Stimulated activated CD4-positive, alpha-beta T cell treated with anti-CD3 and anti-CD28 coated beads, Interleukin-2, amount 100 ng/mL, for 48 hours (primary cell): ENCODE measurements around the gene DNAJC27.

Source experiments
- DNase-seq, 2 donors: peaks; one replicate each; pipeline ENCODE4 v3.0.0-alpha.2; 2020

Gene DNAJC27

DNA sequence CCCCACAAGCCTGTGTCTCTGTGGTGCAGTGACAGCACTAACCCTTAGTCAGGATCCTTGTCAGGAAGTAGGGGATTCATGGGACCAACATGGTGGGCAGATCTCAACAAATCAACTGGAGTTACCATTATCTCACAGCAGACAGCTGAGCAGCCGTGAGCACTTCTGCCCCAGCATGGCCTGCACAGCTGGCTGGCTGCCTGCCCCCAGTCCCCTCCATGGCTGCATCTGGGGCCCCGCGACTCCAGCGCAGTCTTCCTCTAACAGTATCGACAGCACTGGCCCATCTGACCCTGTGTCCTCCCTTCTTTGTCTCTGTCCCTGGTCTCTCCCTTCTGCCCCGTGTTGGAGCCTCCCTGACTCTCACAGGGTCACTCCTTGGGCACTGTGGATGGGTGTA lies 47.0 kb downstream of the DNAJC27 start:
- DNase-seq, result no peak

DNA sequence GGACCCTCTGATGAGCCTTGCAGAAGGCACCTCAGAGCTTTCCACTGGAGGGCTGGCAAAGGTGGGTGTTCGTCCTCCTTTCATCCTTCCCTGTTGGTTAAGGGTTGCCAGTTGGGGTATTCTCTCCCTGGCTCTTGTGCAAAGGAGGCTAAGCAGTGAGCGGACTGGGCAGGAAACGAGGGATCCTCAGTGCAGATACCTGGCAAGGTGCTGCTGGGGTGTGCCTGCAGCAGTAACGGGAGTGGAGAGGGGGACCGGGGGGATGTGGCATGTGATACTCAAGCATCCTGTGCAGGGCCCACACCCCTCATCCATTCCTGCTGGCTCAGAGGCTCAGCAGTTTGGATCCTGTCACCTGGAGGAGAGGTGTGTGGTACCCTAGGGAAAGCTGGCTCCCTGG lies 47.5 kb downstream of the DNAJC27 start:
- DNase-seq, result no peak

- DNase-seq, result no peak
Measured at GRCh38 chr2:24923106-24923505, 48.6 kb downstream of the DNAJC27 start.

GRCh38 chr2:24922556-24922955 lies 49.2 kb downstream of the DNAJC27 start:
- DNase-seq, result no peak

DNA sequence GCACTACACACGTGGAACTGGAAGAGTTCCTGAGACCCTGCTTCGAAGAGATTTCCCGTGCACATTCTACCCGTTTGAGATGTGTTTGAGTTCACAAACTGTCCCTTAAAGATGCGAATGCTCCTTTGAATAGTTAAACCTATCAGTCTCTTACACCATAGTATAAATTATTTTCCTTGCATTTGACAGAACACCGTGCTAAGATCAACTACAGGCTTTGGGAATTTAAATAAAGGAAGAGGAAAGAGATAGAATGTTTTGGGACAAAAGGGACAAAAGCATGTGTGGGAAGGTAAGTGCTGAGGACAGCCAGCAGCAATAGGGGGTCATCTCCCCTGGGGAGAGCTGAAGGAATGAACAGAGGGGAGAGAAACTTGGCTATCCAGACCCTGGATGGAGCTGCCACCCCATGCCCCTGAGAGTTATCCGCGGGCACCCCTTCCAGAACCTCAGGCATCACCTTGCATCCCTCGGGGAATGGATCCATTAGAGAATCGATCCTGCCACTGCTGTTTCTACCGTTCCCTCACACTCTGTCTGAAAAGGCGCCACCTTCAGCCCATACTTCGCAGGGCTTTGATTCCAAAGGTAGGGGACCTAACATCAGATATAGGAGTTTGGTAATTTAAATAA lies 50.8 kb downstream of the DNAJC27 start:
- no peak for DNase-seq

- peak; percentile 42 to 56 for DNase-seq
Measured at GRCh38 chr2:24920098-24920808, 51.5 kb downstream of the DNAJC27 start, which contains the start of gene ADCY3. Gene ADCY3, minus strand, starts transcription at chr2:24920237. Its CDS starts 1,250 bp downstream, at chr2:24918987.

GRCh38 chr2:24919506-24920097 lies 52.2 kb downstream of the DNAJC27 start:
- DNase-seq, result peak; percentile 23 to 25

GRCh38 chr2:24919037-24919505 lies 52.7 kb downstream of the DNAJC27 start:
- DNase-seq, result peak; percentile 35 to 46

GRCh38 chr2:24918326-24919036 lies 53.3 kb downstream of the DNAJC27 start:
- no peak for DNase-seq

DNA sequence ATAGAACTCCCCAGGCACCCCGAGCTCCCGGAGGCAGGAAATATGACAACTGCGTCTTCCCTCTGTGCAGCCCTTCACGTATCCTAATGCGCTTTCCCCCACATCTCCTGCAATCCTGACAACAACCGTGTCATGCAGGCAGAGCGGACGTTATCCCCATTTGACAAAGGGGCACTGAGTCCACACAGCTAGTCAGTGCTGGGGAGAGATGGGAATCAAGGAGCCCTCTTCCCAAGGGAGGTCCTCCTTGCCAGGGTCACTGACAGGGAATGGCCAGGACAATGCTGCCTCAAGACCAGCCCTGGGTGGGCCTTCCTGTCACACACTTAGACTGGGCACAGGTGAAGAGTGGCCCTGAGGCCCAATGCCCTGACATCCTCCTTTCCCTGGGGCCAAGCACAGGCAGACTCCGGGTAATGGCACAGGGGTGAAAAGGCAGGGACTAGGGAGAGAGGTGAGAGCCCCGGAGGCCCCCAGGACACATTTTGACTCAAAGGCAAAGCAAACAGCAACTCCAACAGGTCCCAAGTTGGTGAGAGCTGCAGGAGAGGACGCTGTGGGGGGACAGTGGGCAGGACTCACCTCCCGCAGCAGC lies 53.9 kb downstream of the DNAJC27 start:
- no peak for DNase-seq

- DNase-seq, result no peak
Measured at GRCh38 chr2:24917086-24917485, 54.7 kb downstream of the DNAJC27 start.

DNA sequence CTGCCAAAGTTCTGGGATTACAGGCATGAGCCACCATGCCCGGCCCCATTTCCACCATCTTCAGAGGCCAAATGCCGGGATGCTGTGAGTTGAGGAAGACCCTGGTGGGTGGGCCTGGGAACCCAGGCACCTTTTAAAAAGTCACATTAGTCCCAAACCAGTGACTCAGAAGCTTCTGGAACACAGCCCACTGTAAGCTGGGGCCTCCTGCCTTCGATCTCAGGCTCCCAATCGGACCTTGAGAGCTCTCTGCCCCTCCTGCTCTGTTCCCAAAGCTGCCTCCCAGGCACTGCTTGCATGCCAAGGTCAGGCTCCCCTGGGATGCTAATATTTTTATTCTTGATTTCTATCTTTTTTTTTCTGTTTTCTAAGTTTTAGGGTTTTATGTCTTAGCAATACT lies 56.0 kb downstream of the DNAJC27 start:
- no peak for DNase-seq

DNA sequence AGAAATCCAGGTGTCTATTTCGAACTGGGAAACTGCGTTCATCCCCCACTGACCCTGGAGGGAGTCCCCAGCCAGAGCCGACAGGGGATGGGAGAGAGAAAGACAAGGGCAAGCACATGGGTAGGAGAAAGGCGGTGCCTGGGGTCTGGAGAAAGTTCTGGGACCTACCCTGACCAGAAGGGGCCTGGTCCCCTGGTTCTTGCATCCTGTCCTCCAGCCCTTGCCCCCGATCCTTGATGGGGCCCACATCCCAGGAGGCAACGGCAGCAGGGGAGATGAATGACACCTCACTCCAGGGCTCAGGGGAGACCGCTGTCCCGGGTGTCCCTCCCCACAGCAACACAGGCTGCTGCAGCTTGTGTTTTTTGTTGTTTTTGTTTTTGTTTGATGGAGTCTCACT lies 56.6 kb downstream of the DNAJC27 start:
- no peak for DNase-seq

DNA sequence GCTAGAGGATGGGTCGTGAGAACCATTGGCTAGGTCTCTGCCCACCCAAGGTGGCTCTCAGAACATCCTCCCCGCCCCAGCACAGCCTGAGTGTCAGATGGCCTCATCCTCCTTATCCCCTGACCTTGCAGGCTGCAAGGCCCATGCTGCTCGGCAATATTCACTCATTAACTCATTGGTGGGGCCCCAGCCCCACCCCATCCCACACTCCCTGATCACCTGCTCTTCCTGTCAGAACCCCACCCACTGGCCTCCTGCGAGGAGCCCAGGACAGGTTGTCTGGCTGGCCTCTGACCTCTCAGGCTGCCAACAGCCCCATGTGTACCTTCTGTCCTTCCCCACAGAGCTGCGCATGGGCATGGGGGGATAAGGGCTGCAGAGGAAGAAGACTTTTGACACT lies 57.0 kb downstream of the DNAJC27 start:
- DNase-seq, result no peak

GRCh38 chr2:24913911-24914310 lies 57.8 kb downstream of the DNAJC27 start:
- DNase-seq, result no peak

GRCh38 chr2:24912986-24913385 lies 58.8 kb downstream of the DNAJC27 start:
- DNase-seq, result no peak

DNA sequence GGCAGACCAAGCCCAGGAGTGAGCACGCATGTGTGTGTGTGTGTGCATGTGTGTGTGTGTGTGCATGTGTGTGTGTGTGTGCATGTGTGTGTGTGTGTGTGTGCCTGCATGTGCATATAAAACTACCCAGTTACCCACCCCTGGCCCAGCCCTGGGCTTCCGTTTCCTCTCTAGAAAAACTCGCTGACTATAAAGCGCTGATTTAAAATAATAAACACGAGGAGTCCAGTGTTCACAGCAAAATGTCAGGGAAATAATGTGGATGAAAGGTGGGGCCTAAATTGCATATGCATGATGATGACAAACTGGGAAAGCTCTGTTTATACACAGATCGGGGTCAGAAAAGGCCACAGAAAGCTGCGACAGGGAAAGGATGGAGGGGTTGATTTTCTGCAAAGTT lies 59.2 kb downstream of the DNAJC27 start:
- no peak for DNase-seq

- DNase-seq, result no peak
Measured at GRCh38 chr2:24910245-24910644, 61.5 kb downstream of the DNAJC27 start.

DNA sequence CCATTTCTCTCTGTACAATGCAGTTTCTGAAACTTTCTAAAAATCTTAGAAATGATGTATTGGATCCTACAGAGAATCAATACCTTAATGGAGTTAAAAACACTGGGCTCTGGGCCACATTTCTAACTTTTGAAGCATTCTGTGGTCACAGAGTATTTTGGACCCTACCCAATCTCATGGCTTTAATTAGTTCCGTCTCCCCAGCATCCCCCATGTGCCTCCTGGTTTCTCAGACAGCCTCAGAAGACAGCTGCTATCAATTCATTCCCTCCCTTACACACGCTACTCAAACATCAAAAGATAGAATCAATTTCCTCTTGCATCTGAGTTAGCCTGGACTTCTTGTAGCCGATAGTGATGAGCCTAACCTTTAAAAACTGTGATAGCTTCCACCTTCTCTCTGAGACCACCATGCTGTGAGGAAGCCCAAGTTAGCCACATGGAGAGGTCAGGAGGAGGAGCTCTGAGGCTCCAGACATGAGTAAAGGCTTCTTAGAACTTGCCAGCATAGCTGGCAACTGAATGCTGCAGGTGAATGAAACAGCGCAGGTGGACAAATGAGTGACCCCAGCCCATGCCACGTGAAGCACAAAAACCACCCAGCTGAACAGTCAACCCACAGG lies 62.1 kb downstream of the DNAJC27 start:
- no peak for DNase-seq

DNA sequence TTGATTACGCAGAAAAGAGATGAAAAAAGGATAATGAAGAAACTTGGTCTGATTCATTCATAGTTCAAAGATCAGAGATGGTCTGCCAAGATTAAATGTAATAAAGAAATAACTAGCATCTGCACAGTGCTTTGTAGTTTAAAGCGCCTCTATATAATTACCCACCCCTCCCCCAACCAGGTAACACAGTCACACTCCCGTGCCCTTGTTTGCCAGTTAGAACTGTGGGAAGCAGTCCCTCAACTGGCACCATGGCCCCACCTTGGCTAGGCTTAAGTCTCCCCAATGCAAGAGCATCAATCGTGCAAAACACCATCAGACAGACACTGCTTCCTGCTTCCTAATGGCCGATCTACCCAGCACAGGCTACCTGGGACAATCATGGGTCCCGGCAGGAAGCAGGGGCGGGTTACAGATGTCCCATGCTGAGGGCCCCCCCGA lies 63.3 kb downstream of the DNAJC27 start:
- DNase-seq, result no peak

- DNase-seq, result no peak
Measured at GRCh38 chr2:24907116-24907515, 64.6 kb downstream of the DNAJC27 start.

- no peak for DNase-seq
Measured at GRCh38 chr2:24906466-24906865, 65.3 kb downstream of the DNAJC27 start.
